ENCODE data around the gene ADCY2.

The ADCY2 gene

GRCh38 chr5:7795306-7795705, 399.4 kb downstream of the ADCY2 start:
- DNase-seq, result no peak

GRCh38 chr5:7801891-7802614, 406.1 kb downstream of the ADCY2 start:
- DNase-seq, result no peak

DNA sequence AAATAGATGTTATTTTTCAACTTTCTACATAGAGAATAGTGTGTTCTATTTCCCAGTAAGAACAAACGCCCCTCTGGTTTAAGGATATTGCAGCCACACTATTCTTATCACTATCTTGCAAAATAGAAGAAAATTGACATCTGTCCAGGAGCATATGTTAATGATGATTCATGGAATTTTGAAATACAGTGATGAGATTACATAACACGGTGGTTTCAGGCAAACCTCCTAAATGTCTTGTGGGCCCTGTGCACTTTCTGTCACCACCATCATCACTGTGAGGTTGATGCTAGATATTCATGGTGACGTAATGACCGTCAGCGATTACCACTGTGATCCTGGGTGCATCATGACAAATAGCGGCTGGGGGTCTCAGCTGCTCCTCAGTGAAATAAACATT, 406.9 kb downstream of the ADCY2 start:
- no peak for DNase-seq

- DNase-seq, result no peak
Measured at GRCh38 chr5:7803937-7804336, 408.0 kb downstream of the ADCY2 start.

DNA sequence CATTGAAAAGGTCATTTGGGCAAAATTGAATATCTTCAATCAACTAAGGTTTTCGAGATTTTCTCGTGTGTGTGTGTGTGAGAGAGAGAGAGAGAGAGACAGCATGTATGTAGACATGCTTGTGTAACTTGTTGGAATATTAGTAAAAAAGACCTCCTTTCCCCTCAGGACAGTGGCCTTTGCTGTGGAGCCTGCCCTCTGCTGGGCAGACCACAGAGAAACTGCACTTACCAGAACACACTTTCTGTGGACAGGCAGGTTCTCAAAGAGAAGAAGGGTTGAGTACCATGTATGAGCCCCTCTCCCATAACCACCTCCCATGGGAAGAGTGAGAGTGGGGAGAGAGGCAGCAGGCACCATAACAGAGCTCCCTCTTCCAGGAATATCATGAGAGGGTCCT, 409.4 kb downstream of the ADCY2 start:
- DNase-seq, result no peak

- no peak for DNase-seq
Measured at GRCh38 chr5:7808998-7809397, 413.1 kb downstream of the ADCY2 start.

DNA sequence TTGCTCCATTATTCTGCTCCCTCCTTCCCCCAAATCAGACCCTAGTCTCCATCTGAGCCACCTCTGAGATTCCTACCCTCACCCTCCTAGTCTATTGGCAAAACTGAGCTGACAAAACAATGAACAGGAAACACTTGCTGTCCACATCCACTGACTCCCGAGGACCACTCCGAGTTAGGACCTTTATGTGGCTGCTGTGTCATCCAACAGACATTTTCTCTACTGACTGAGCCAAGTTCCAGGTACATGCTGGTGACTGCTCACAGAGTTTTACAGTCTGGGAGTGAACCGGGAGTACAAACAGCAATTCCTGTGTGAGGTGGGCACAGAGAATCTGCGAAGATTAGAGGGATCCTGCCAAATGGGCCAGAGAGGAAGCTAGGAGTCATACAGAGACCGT, 415.8 kb downstream of the ADCY2 start:
- no peak for DNase-seq

DNA sequence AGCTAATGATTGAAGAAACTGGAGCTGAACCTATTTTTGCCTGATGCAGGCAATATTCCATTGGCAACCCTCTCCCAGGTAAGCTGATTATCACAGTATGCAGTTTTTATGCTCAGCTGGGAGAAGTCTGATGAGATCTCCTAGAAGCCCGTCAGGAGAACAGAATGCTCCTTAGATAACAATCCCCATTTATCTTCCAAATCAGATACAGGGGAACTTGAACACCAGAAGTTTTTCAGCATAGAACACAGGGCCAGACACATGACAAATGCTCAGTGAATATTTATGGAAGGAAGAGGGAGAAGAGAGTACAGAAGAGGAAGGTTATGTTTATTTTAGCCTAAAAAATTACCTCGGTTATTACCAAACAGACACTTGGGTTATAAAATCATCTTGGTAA, 417.1 kb downstream of the ADCY2 start:
- no peak for DNase-seq

GRCh38 chr5:7813576-7813975, 417.6 kb downstream of the ADCY2 start:
- DNase-seq, result no peak

DNA sequence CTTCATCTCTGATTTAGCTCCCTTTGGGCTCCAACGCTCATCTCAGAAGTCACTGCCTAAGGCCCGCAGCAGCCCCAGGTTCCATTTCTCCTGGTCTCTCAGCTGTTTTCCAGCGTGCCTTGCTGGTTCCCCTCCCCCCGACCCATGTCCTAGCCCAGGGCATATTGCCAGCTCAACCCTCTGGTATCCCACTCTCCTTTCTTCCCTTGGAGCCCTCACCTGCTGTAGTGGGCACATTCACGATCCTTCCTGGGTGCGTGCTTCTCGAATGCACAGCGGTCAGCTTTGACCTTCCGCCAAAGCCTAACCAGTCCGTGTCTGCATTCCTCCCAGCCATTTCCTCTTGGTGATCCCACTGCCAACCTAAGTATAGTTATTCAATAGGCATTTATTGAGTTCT, 418.9 kb downstream of the ADCY2 start:
- no peak for DNase-seq

DNA sequence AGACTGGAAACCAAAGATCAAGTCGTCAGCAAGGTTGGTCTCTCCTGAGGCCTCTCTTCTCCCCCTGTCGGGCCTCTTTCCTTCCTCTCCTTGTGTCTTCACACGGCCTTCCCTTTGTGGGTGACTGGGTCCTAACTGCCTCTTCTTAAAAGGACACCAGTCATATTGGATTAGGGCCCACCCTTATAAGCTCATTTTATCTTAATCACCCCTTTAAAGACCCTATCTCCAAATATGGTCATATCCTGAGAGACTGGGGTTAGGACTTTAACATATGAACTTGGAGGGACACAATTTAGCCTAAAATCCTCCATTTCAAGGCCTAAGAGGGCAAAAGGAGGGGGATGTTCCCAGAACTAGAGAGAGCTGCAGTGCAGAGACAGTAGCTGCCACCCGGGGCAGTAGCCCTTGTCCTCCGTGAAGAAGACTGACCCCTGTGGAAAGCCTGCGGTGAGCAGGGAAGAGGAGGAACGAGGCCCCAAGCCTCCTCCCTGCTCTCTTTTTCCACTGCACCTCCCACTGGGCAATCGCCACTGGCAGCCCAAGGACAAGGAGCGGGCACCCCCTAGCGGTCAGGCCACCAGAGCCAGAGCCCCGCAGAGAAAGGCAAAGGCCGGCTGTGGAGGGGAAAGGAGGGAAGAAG, 420.1 kb downstream of the ADCY2 start:
- peak; percentile 86 for DNase-seq

- DNase-seq, result no peak
Measured at GRCh38 chr5:7816535-7816901, 420.6 kb downstream of the ADCY2 start.

DNA sequence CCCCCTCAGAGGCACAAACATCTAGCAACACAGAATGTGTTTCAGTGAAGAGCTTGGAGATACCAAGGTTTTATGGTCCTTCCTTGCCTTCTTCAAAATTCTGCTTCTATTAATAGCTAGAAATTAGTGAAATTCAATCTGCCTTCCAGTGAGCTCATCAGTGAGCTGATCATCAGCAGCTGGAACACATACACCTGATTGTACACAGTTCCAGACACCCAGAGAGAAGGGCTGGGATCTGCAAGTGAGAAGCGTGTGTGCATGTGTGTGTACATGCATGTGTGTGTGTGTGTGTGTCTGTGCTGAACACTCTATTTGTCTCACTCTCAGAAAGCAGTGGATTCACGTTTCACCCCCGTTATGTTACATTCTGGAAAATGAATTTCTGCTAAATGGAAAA, 426.5 kb downstream of the ADCY2 start:
- no peak for DNase-seq

GRCh38 chr5:7823594-7823993, 427.7 kb downstream of the ADCY2 start:
- no peak for DNase-seq

GRCh38 chr5:7824995-7825394, 429.1 kb downstream of the ADCY2 start:
- no peak for DNase-seq

- no peak for DNase-seq
Measured at GRCh38 chr5:7825630-7826029, 429.7 kb downstream of the ADCY2 start.

GRCh38 chr5:7827610-7828009, 431.7 kb downstream of the ADCY2 start:
- DNase-seq, result no peak

DNA sequence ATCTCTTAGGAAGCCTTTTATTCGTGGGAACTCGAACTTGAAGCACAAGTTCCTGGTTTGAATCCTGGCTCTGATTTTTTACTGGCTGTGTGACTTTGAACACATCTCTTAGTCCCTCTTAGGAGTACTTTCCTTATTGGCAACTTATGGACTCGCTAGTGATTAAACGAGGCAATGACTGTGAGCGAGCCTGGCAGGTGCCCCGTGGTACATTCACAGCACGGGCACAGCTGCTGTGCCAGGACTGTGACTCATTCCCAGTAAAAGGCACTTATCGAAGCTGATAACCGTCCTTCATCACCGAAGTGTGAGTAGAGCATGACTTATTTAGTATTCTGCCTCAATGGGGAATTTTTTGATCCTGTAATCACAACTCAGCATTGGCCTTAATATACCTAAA, 432.3 kb downstream of the ADCY2 start:
- no peak for DNase-seq

GRCh38 chr5:7834982-7835381, 439.0 kb downstream of the ADCY2 start:
- DNase-seq, result no peak

GRCh38 chr5:7837403-7837802, 441.5 kb downstream of the ADCY2 start:
- no peak for DNase-seq

DNA sequence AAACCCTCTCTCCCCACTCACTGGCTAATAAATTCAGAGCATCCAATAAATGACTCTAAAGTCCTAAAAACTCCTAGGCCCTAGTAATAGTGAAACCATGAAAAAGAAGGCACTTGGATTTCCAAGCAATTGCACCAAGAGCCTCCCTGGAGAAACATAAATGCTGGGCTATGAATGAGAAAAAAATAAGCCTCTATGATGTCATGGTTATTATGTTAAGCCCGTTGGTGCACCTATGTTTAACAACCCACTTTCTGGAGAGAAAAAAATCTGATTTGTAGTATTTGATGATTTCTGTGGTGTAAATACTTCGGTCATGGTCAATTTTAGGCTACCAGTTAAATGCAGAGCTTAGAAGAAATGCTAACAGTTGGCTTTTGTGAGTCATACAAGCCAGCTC, 446.6 kb downstream of the ADCY2 start:
- no peak for DNase-seq

DNA sequence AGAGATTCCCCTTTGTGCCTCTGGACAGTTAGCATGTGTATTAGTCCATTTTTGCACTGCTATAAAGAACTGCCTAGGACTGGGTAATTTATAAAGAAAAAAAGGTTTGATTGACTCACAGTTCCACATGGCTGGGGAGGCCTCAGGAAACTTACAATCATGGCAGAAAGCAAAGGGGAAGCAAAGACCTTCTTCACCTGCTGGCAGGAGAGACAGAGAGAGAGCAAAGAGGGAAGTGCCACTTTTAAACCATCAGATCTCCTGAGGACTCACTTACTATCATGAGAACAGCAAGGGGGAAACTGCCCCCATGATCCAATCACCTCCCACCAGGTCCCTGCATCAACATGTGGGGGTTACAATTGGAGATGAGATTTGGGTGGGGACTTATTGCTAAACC, 449.0 kb downstream of the ADCY2 start:
- DNase-seq, result no peak

DNA sequence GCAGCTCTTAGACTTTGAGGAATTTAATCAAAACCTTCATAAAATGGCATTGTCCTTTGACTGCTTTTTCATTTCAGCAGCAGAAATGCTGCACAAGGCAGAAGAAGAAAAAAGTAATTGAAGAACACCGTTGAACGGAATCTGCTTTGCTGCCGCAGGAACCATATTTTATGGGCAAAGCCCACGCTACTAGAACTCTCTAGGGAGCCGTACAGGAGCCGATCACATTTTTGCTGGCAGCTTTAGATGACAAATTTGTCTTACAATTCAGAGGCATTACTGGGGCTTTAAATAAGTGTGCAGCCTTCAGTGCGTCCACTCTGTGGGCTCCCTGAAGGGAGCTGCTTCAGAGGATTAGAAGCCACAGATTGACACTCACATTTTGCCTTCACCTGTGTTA, 449.6 kb downstream of the ADCY2 start:
- DNase-seq, result no peak

- DNase-seq, result no peak
Measured at GRCh38 chr5:7846327-7846726, 450.4 kb downstream of the ADCY2 start.

DNA sequence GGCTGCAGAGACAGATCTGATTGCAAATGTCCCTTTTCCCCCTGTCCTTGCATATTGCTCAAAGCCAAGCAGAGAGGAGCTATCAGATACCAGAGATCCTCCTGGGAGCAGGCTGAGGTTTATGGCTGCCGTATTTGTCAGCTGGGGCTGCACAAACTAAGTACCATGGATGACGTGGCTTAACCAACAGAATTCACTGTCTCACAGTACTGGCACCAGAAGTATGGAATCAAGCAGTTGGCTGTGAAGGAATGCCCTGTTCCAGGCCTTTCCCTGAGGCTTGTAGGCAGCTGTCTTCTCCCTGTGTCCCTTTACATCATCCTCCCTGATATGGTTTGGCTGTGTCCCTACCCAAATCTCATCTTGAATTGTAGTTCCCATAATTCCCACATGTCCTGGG, 452.4 kb downstream of the ADCY2 start:
- DNase-seq, result no peak
